ENCODE data around the gene MLYCD.

DNA sequence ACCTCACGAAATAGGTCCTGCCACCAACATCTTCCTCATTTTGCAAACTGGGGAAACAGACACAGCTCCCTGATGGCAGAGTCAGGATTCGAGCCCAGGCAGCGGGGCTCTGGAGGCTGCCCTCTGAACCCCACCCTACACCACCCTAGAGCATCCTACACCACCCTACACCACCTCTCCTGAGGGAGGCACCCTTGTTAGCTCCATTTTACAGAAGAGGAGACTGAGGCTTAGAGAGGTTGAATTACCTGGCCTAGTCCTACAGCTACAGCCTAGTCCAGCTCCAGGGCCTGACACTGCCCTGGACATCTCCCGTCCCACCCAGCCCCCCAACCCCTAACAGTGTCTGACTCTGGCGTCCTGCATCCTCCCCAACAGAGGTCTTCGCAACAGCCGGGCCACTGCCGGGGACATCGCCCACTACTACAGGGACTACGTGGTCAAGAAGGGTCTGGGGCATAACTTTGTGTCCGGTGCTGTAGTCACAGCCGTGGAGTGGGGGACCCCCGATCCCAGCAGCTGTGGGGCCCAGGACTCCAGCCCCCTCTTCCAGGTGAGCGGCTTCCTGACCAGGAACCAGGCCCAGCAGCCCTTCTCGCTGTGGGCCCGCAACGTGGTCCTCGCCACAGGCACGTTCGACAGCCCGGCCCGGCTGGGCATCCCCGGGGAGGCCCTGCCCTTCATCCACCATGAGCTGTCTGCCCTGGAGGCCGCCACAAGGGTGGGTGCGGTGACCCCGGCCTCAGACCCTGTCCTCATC, 65.9 kb downstream of the MLYCD start:
- TF ChIP-seq GABPA (IDR thresholded peaks at IDR 0.05; ENCODE audit: low read depth) (no peak), CEBPB (IDR thresholded peaks at IDR 0.05; ENCODE audit: borderline replicate concordance in 1 of 2, low read depth in 2 of 2, low read length in 2 of 2) (no peak), ZSCAN29 (IDR thresholded peaks at IDR 0.05) (no peak), POLR2A (IDR thresholded peaks at IDR 0.05; ENCODE audit: low read depth, low read length) (no peak), IKZF1 (conservative IDR thresholded peaks at IDR 0.05) (no peak), CHD1 (IDR thresholded peaks at IDR 0.05; ENCODE audit: low read depth, low read length) (no peak), NFXL1 (IDR thresholded peaks at IDR 0.05; ENCODE audit: borderline replicate concordance) (no peak), HDGF (IDR thresholded peaks at IDR 0.05) (no peak), EZH2 (IDR thresholded peaks at IDR 0.05; ENCODE audit: borderline replicate concordance, control insufficient read depth, low read depth, low read length) (no peak), RAD51 (IDR thresholded peaks at IDR 0.05) (no peak)
- TF ChIP-seq, protein P1, sequence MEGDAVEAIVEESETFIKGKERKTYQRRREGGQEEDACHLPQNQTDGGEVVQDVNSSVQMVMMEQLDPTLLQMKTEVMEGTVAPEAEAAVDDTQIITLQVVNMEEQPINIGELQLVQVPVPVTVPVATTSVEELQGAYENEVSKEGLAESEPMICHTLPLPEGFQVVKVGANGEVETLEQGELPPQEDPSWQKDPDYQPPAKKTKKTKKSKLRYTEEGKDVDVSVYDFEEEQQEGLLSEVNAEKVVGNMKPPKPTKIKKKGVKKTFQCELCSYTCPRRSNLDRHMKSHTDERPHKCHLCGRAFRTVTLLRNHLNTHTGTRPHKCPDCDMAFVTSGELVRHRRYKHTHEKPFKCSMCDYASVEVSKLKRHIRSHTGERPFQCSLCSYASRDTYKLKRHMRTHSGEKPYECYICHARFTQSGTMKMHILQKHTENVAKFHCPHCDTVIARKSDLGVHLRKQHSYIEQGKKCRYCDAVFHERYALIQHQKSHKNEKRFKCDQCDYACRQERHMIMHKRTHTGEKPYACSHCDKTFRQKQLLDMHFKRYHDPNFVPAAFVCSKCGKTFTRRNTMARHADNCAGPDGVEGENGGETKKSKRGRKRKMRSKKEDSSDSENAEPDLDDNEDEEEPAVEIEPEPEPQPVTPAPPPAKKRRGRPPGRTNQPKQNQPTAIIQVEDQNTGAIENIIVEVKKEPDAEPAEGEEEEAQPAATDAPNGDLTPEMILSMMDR (IDR thresholded peaks at IDR 0.05 in 2 of 3, conservative IDR thresholded peaks at IDR 0.05 in 1 of 3; ENCODE audit: control insufficient read depth in 2 of 3, extremely low read depth in 1 of 3, insufficient read depth in 1 of 3, low read depth in 3 of 3, low read length in 3 of 3): no peak
- TF ChIP-seq, protein P2, sequence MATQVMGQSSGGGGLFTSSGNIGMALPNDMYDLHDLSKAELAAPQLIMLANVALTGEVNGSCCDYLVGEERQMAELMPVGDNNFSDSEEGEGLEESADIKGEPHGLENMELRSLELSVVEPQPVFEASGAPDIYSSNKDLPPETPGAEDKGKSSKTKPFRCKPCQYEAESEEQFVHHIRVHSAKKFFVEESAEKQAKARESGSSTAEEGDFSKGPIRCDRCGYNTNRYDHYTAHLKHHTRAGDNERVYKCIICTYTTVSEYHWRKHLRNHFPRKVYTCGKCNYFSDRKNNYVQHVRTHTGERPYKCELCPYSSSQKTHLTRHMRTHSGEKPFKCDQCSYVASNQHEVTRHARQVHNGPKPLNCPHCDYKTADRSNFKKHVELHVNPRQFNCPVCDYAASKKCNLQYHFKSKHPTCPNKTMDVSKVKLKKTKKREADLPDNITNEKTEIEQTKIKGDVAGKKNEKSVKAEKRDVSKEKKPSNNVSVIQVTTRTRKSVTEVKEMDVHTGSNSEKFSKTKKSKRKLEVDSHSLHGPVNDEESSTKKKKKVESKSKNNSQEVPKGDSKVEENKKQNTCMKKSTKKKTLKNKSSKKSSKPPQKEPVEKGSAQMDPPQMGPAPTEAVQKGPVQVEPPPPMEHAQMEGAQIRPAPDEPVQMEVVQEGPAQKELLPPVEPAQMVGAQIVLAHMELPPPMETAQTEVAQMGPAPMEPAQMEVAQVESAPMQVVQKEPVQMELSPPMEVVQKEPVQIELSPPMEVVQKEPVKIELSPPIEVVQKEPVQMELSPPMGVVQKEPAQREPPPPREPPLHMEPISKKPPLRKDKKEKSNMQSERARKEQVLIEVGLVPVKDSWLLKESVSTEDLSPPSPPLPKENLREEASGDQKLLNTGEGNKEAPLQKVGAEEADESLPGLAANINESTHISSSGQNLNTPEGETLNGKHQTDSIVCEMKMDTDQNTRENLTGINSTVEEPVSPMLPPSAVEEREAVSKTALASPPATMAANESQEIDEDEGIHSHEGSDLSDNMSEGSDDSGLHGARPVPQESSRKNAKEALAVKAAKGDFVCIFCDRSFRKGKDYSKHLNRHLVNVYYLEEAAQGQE (IDR thresholded peaks at IDR 0.05; ENCODE audit: low read depth, low read length): no peak
- TF ChIP-seq, protein P3, sequence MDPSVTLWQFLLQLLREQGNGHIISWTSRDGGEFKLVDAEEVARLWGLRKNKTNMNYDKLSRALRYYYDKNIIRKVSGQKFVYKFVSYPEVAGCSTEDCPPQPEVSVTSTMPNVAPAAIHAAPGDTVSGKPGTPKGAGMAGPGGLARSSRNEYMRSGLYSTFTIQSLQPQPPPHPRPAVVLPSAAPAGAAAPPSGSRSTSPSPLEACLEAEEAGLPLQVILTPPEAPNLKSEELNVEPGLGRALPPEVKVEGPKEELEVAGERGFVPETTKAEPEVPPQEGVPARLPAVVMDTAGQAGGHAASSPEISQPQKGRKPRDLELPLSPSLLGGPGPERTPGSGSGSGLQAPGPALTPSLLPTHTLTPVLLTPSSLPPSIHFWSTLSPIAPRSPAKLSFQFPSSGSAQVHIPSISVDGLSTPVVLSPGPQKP (IDR thresholded peaks at IDR 0.05; ENCODE audit: low read depth, low read length): no peak

All from GM12878 (cell line).